ENCODE data around the gene ZFPM1. TPM values are rescaled to one million over a fixed set of nuclear protein-coding genes. Genes with fewer than 3 reads are reported as not detected.
"Not testable (repeated sequence)": the region's sequence is repeated elsewhere in the genome, so short reads cannot be mapped to it uniquely, and the experiment has no call there.

The ZFPM1 gene
- total RNA-seq, 4 donors from 2014 or later, result 0.50 to 4.0 (median 1.3) TPM

- TF ChIP-seq CTCF (IDR thresholded peaks at IDR 0.05), result no peak
- DNase-seq (ENCODE audit: low spot score), result no peak
- no peak for ATAC-seq (ENCODE audit: low FRiP score)
Observed at GRCh38 chr16:88407807-88408206, 45.3 kb upstream of the ZFPM1 start.

GRCh38 chr16:88408561-88409142 is 44.4 kb upstream of the ZFPM1 start:
- no peak for ATAC-seq (ENCODE audit: low FRiP score)
- DNase-seq (ENCODE audit: low spot score), result no peak
- no peak for TF ChIP-seq CTCF (IDR thresholded peaks at IDR 0.05)

- no peak for TF ChIP-seq CTCF (IDR thresholded peaks at IDR 0.05)
- DNase-seq (ENCODE audit: low spot score), result no peak
- ATAC-seq (ENCODE audit: low FRiP score), result no peak
Observed at GRCh38 chr16:88409296-88410065, 43.6 kb upstream of the ZFPM1 start.

GRCh38 chr16:88410297-88410968 is 42.6 kb upstream of the ZFPM1 start:
- not testable (repeated sequence) for ATAC-seq (ENCODE audit: low FRiP score); DNase-seq (ENCODE audit: low spot score)

- ATAC-seq (ENCODE audit: low FRiP score) (no peak), DNase-seq (ENCODE audit: low spot score) (no peak)
- no peak for TF ChIP-seq CTCF (IDR thresholded peaks at IDR 0.05)
Observed at GRCh38 chr16:88411951-88412576, 41.0 kb upstream of the ZFPM1 start.

GRCh38 chr16:88412766-88413165 is 40.3 kb upstream of the ZFPM1 start:
- no peak for DNase-seq (ENCODE audit: low spot score)
- no peak for TF ChIP-seq CTCF (IDR thresholded peaks at IDR 0.05)
- no peak for ATAC-seq (ENCODE audit: low FRiP score)

- ATAC-seq (ENCODE audit: low FRiP score), result no peak
Observed at GRCh38 chr16:88413231-88413630, 39.8 kb upstream of the ZFPM1 start.

More at GRCh38 chr16:88413231-88413630, 39.8 kb upstream of the ZFPM1 start:
- TF ChIP-seq CTCF (IDR thresholded peaks at IDR 0.05), result no peak
- no peak for DNase-seq (ENCODE audit: low spot score)
